ENCODE results near the gene PLCH2.

GRCh38 chr1:2496087-2496622 lies 20.1 kb downstream of the PLCH2 start:
- TF ChIP-seq POLR2A (IDR thresholded peaks at IDR 0.05; ENCODE audit: low read depth, low read length), result no peak
- no peak for TF ChIP-seq POLR2AphosphoS5 (IDR thresholded peaks at IDR 0.05; ENCODE audit: low read depth, low read length)
- no peak for TF ChIP-seq TAF1 (IDR thresholded peaks at IDR 0.05; ENCODE audit: borderline replicate concordance, low read depth, low read length)

Measured in GM12892 (cell line).